A204.1 (cell line): ENCODE data around the gene PROB1.
"Not testable (repeated sequence)": the region's sequence is repeated elsewhere in the genome, so short reads cannot be mapped to it uniquely, and the experiment has no call there.

Source experiments
- FAIRE-seq: peaks from 2 replicates; lab custom pipeline; 2012; peaks lifted over from hg19 to GRCh38; lab: Jason Lieb, UNC

The PROB1 gene

DNA sequence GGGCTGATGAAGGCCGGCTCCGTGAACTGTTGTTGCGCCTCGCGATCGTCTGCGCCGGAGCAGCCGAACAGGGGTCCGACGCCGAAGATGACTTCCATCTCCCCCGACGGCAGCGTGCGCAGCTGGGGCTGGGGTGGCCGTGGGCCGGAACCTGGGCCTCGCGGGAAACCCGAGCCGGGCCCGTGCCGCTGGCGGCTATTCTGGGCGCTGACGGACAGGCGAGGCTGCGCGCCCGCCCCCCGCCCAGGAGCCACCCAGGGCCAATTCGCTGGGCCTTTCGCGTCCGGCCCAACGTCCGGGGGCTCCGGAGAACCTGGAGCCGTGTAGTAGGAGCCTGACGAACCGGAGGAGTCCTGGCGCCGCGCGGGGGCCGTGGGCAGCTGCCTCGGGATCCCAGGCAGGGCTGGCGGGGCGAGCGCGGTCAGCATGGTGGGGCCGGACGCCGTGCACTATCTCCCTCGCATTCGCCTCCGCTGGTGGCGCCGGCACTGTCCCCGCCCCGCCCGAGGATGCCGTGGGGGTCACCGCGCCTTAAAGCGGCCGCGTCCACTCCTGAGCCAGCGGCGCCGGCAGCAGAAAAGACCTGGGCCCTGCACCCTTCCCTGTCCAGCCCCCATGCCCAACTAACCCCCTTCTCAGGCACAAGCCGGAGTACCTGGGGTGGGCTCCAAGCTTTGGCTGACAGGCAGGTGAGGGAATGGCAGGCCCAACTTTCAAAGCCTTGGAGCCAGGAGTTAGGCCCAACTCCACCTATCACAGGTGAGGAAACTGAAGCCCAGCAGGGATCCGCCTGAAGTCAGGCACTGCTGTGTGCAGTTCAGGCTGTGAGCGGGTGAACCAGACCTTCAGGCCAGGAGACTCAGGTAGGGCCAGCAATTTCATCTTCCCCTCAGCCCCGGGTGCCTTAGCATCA lies at the start of gene PROB1:
TSS of gene PROB1 (minus strand) at position 451 of the 913 bp plus-strand sequence. CDS start at position 428, 23 bp downstream.
- FAIRE-seq: no peak

DNA sequence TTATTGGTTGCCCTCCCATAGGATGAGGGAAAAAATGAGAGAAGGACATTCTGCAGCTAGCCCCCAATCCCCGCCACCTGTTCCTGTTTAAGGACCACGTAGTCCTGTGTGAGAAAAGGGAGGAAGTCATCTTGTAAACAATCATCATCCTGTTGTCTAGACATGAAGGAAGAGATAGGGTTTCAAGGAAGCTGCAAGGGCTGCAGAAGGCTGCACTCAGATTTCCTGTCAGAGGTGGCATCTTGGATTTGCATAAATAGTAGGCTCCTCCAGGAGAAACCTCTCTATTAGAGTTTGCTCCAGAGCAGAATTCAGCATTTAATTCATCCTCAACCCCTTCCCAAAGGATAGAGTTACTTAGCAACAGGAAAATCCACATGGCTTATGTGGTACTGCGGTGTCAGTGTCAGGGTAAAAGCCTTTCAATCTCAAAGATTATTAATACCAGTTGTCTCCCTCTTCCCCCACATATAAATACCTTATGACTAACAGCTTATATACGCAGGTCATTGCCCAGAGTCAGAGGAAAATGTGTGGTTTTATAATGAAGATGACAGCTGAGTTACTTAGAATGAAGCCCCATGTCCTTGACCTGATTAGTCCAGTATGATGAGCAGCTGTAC lies 49.0 kb upstream of the PROB1 start:
- no peak for FAIRE-seq

DNA sequence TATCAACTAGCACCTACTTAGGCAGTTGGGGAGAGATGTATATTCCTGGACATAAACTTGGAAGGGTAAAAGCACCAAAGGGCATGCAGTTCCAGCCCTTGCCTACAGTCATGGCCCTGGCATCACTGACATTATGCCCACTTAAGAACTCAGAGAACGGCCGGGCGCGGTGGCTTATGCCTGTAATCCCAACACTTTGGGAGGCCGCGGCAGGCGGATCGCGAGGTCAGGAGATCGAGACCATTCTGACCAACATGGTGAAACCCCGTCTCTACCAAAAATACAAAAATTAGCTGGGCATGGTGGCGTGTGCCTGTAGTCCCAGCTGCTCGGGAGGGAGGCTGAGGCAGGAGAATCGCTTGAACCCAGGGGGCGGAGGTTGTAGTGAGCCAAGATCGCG lies 45.5 kb upstream of the PROB1 start:
- FAIRE-seq: not testable (repeated sequence)

GRCh38 chr5:139439013-139439903 lies 44.4 kb upstream of the PROB1 start, which contains the start of gene DNAJC18:
Gene DNAJC18, minus strand, starts transcription at chr5:139439525. Its CDS starts 80 bp downstream, at chr5:139439445.
- FAIRE-seq: no peak

DNA sequence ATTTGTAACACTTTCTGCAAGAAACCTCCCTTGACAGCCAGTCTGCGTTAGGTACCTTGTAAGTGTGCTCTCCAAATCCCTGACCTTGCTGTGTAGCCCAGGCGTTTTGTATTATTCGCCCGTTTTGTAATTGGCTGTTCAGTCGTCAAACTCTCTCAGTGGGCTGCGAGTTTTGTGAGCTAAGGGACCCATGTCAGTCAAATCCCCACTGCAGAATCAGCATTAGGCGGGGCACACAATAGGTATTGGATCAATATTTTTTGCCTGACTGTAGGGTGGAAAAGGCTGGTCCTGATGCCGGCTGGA lies 43.8 kb upstream of the PROB1 start:
- no peak for FAIRE-seq

DNA sequence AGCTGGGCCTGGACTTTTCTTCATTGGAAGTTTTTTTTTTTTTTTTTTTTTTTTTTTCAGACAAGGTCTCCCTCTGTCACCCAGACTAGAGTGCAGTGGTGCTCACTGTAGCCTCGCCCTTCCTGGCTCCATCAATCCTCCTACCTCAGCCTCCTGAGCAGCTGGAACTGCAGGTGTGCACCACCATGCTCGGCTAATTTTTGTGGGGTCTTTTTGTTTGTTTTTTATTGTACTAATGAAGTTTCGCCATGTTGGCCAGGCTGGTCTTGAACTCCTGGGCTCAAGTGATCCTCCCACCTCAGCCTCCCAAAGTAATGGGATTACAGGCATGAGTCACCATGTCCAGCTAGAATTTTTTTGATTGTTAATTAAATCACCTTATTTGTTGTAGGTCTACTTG lies 40.8 kb upstream of the PROB1 start:
- FAIRE-seq: no peak

GRCh38 chr5:139431706-139432105 lies 36.8 kb upstream of the PROB1 start:
- FAIRE-seq: no peak

DNA sequence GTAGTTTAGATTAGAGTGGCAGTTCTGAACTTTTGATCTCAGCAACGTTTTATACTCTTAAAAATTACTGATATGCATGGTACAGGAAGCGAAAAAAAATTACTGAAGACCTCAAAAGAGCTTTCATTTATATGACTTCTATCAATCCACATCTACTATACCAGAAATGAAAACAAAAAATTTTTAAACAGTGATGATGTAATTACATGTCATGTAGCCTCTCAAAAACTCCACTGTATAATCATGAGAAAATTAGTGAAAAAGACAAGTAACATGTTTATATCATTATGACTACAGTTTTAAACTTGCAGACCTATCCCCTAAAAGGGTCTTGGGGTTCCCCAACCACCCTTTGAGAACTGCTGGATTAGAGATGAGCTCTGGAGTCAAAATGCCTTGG lies 35.1 kb upstream of the PROB1 start:
- no peak for FAIRE-seq

GRCh38 chr5:139426203-139426885 lies 31.4 kb upstream of the PROB1 start:
- FAIRE-seq: no peak

DNA sequence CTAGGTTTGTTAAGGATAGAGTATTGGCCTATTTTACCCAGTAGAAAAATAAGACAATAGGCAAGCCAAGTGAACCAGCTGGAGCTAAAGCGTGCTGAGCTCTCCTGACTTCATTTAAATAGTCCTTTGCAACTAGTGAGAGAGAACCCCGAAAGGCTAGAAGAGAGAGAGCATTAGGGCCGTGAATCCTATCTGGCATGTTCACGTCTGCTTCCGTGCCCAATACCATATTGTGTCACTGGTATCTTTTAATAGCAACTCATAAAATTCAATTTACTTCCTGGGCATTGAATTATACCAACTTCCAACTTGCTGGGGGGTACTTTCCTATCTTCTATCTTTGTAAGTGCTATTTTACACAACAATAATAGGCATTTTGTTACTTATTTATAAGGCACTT lies 30.6 kb upstream of the PROB1 start:
- no peak for FAIRE-seq

GRCh38 chr5:139422307-139422893 lies 27.5 kb upstream of the PROB1 start:
- peak; percentile 90 for FAIRE-seq

DNA sequence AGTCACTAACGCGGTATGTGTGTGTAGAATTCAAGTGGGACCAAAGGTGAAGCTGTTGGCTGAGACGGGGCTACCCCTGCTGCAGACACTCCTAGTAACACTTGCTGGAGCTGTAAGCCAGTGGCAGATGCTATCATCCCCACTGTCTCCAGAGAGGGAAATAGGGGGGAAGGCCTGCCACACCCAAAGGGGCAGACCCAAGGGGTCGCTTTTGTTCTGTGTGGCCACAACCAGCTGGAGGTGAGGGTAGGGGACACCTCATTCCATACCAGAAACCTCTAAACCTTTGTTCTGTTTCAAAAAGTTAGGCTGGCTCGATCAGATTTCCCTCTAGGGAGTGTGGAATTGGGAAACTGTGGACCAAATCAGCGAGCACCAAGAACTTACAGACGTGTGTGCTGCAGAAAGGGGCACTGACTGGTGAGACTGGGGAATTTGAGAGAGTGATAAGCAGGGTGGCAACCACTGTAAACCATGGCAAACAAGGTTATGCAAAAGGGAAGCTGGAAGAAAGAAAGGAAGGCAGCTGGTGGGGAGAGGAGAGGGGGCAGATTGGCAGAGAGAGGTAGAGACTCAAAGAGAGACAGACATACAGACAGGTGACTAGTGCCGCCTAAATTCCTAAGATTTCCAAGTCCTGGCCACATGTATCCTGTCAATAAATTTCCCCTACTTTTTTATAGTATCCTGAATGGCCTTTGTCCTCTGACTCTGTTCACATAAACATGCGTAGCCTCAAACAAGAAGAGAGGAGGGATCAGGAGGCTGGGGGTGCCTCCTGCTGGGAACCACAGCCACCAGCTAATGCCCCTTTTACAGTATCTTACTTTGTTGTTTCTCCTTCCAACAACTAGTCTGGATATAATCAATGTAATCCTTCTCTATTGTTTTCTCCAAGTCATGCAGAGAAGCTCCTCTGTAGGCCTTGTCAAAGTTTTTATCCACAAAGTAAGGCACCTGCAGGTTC lies 24.6 kb upstream of the PROB1 start:
- FAIRE-seq: no peak

DNA sequence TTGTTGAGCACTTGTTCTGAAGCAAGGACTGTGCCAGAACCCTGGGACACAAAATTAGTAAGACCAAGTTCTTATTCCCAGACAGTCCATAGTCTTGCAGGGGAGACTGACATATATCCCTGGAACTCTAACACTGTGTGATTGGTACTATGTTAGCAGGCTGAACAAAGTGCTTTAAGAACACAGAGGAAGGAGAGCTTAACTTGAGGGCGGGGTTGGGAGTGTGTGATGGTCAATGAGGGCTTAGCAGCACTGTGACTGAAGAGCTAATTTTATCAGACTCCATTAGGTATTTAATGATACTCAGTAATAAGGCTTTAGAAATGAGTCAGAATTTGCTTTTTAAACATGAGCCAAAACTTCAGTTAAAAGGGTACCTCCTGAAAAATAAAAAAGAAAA lies 23.9 kb upstream of the PROB1 start:
- no peak for FAIRE-seq

DNA sequence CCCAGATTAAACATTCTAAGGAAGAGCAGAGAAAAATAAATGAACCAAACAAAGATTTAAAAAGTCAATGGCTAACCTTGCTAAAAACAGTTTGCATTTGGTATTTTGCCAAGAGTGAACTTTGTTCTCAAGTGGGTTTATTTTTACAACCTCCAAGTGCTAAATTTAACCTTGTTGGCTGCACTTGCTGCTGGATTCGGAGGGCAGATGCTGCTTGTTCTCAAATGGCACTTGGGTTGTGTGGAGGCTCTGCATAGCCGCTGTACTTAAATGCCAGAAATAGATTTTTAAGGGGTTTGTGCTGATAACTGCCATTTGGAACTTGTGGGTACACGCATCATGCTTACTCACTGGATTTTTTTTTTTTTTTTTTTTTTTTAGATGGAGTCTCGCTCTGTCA lies 22.3 kb upstream of the PROB1 start:
- no peak for FAIRE-seq

GRCh38 chr5:139416651-139417050 lies 21.7 kb upstream of the PROB1 start:
- no peak for FAIRE-seq

DNA sequence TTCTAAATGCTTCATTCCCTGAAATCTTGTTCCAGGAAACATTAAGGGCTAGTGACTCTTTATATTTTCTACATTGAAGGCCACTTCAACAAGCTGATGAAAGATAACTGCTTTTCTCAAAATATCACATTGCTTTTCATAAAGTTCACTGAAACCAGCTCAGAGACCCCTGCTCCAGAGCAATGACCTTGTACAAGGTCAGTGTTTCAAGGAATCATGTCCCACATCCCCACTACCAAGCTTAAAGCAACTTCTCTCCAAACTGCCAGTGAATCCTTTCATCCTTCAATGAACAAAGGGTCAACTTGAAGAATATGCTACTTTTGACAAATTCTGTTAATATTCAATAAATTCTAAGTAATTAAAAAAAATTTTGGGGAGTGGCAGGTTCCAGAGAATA lies 21.0 kb upstream of the PROB1 start:
- no peak for FAIRE-seq

GRCh38 chr5:139415221-139415861 lies 20.4 kb upstream of the PROB1 start:
- no peak for FAIRE-seq

DNA sequence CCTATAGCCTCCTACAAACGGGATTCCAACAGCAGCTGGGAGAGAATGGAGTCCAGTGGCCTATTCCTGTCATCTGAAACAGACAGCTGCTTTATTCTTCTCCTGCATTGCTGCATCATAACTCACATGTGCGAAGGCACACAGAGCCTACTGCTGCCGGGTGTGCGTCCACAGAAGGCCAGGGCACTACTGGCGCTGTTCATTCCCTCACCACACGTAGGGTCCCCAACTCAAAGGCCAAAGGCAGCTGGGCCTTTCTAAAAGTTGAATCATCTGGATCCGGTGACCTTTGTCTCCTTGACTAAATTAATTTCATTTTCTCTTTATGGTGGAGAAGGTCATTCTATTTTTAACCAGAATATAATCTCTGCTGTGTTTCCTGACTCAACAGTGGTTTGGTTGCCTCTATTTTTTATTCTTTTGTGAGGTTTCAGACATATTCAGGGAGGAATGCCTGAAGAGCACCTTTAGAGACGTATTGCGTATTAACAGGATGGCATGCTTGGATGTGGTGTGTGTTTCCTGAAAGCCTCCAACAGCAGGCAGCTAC lies 19.8 kb upstream of the PROB1 start:
- no peak for FAIRE-seq

DNA sequence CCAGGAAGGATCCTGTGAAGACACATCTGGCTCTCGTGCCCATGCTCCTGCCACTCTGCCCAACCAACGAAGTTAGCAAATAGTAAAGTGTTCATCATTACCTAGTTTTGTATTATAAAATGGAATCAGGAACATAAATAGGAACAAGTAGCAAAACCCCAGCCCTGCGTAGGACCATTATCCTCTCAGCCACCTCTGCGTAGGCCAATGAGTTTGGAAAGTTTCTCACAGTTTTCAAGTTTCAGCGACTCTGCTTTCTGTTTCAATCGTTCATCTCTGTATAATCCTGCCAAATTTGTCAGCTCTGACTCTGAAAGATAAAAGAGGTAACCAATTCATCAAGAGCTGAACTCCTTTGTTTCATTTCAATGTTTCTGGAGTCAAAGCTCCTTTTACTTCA lies 19.1 kb upstream of the PROB1 start:
- FAIRE-seq: no peak

DNA sequence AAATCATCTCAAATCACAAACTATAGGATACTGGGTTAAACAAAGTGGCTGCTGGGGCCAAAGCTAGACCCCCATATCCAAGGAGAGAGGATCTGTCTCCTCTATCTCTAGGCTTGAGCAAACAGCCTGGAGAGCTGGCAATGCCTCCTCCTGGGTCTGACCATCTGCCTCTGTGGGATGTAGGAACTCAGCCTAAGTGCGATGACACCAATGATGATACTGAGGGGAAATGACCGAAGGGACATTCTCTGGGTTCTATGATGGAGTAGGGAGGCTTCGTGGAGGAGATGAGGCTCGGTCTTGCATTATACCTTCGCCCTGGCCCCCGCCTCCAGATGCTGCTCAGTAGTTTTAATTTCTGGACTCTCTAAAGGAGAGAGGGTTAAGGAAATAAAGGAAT lies 18.2 kb upstream of the PROB1 start:
- no peak for FAIRE-seq
